AG04450 (cell line): ENCODE data around the gene TUSC2. TPM values are rescaled to one million over a fixed set of nuclear protein-coding genes. Genes with fewer than 3 reads are reported as not detected.

Experiments
- CTCF ChIA-PET: fragments of 300-600, 350-600 bp; formaldehyde crosslinking; extraction: SDS; loops from one replicate; lab custom pipeline; 2022; ENCODE audit warnings: antibody characterized with exemption, inconsistent platforms; lab: Charles Lee
- POLR2A ChIA-PET: fragments of 350-600 bp; formaldehyde crosslinking; extraction: SDS; loops from one replicate; lab custom pipeline; 2021; ENCODE audit warnings: antibody characterized with exemption, inconsistent platforms; lab: Yijun Ruan, JAX
- DNase-seq: peaks from one replicate; pipeline ENCODE4 v3.0.0-alpha.2; 2011; ENCODE audit warnings: low read depth, low spot score
- H3K27ac ChIP-seq: one replicate; pipeline ENCODE4 v1.5.1; 2012; ENCODE audit warnings: low read depth, low read length, control low read depth
- H3K27me3 ChIP-seq: one replicate; pipeline ENCODE4 v1.6.0; 2012; ENCODE audit warnings: low read length; ENCODE audit not compliant: control insufficient read depth, insufficient read depth
- H3K4me3 ChIP-seq: 2 replicates; pipeline ENCODE4 v1.5.1; 2011; ENCODE audit warnings: mild to moderate bottlenecking, low read depth, low read length, control low read depth
- H3K9me3 ChIP-seq: 2 replicates; pipeline ENCODE4 v1.5.1; 2012; ENCODE audit warnings: low read length; ENCODE audit not compliant: control insufficient read depth, insufficient read depth
- CTCF ChIP-seq: IDR thresholded peaks from 2 replicates; pipeline ENCODE4 v1.5.1; 2011; ENCODE audit warnings: low read depth, low read length, control low read depth, inconsistent platforms
- polyA plus RNA-seq: library from polyadenylated mRNA; depleted of rRNA; stranded (reverse); fragments of >200 nt; gene quantifications from 2 replicates; pipeline ENCODE4 v1.2.3, GENCODE V29; 2011

Gene TUSC2
- polyA plus RNA-seq, 1 experiment = 25.3 TPM

GRCh38 chr3:50325113-50325480 is 2.9 kb downstream of the TUSC2 start:
- Histone ChIP-seq H3K9me3 (no peaks in the 10 kb centered on the region; the same call in 1 of the 2 replicates), H3K27me3 (no peaks in the 10 kb centered on the region), H3K4me3 (no peak overlapping the region), H3K27ac (no peak overlapping the region)
- POLR2A ChIA-PET = no interaction called here
- no peak for DNase-seq
- CTCF ChIA-PET = interaction anchor here (0.6 to 1.9 kb wide), 11 partner anchors 9 to 625 kb away, joined by 3 to 15 read pairs (median 8); partner anchors contain the start of genes HYAL3 and NAA80
- no peak for TF ChIP-seq CTCF

- TF ChIP-seq CTCF = peak; percentile 83
- H3K4me3 ChIP-seq = no peak overlapping the region
- no peak overlapping the region for H3K27ac ChIP-seq
- no peaks in the 10 kb centered on the region; the same call in 1 of the 2 replicates for H3K9me3 ChIP-seq
- ChIA-PET POLR2A (interaction anchor here (0.6 to 1.0 kb wide), 4 partner anchors 9 to 89 kb away, joined by 3 to 4 read pairs (median 3); no protein-coding TSS in a partner anchor), CTCF (interaction anchor here (0.6 to 1.9 kb wide), 14 partner anchors 9 to 625 kb away, joined by 3 to 15 read pairs (median 8); partner anchors contain the start of genes HYAL3, NAA80 and RASSF1)
- H3K27me3 ChIP-seq = no peaks in the 10 kb centered on the region
- DNase-seq = peak; percentile 42
Measured at GRCh38 chr3:50324351-50325112, 3.5 kb downstream of the TUSC2 start.

GRCh38 chr3:50323614-50324199 is 4.3 kb downstream of the TUSC2 start:
- TF ChIP-seq CTCF = no peak
- Histone ChIP-seq H3K27me3 (no peaks in the 10 kb centered on the region), H3K9me3 (no peaks in the 10 kb centered on the region; the same call in 1 of the 2 replicates), H3K27ac (no peak overlapping the region), H3K4me3 (no peak overlapping the region)
- no peak for DNase-seq
- POLR2A ChIA-PET = interaction anchor here (0.6 to 1.0 kb wide), 3 partner anchors 10 to 88 kb away, joined by 3 to 4 read pairs (median 3); no protein-coding TSS in a partner anchor
- CTCF ChIA-PET = interaction anchor here (0.6 to 1.9 kb wide), 10 partner anchors 13 to 130 kb away, joined by 3 to 15 read pairs (median 8); partner anchors contain the start of genes HYAL3, NAA80 and RASSF1

- Histone ChIP-seq H3K27ac (no peak overlapping the region), H3K27me3 (no peaks in the 10 kb centered on the region), H3K9me3 (no peaks in the 10 kb centered on the region; the same call in 1 of the 2 replicates), H3K4me3 (no peak overlapping the region)
- no peak for TF ChIP-seq CTCF
- POLR2A ChIA-PET = no interaction called here
- CTCF ChIA-PET = interaction anchor here (0.7 to 1.4 kb wide), 3 partner anchors 13 to 90 kb away, joined by 3 read pairs; no protein-coding TSS in a partner anchor
- no peak for DNase-seq
Measured at GRCh38 chr3:50323092-50323600, 4.9 kb downstream of the TUSC2 start.
